SU-DHL-6 (cell line): ENCODE data around the gene MAST2.

Experiments
- H2AFZ ChIP-seq: fragments of 200-600 bp; sonication (generic); 2 replicates; pipeline ENCODE4 v1.6.1; 2014; ENCODE audit warnings: low read depth, mild to moderate bottlenecking, moderate library complexity, mixed read lengths, antibody characterized with exemption, low read length; ENCODE audit not compliant: severe bottlenecking
- H3F3A ChIP-seq: fragments of 200-600 bp; shearing (Covaris generic); 2 replicates; pipeline ENCODE4 v1.6.0; 2016; ENCODE audit warnings: antibody characterized with exemption, mild to moderate bottlenecking; ENCODE audit not compliant: insufficient read depth
- H3K27ac ChIP-seq: fragments of 200-600 bp; sonication (generic); 2 replicates; pipeline ENCODE4 v1.5.1; 2016; ENCODE audit warnings: low read depth, mild to moderate bottlenecking, low read length, moderate library complexity, mixed read lengths
- H3K27me3 ChIP-seq: fragments of 200-600 bp; sonication (generic), shearing (Covaris generic); 2 replicates; pipeline ENCODE4 v1.6.0; 2014; ENCODE audit warnings: mild to moderate bottlenecking, low read length
- H3K36me3 ChIP-seq: fragments of 200-600 bp; sonication (generic); 2 replicates; pipeline ENCODE4 v1.6.1; 2014; ENCODE audit warnings: mild to moderate bottlenecking, low read length, mixed read lengths
- H3K4me2 ChIP-seq: fragments of 300-600, 200-600 bp; shearing (Covaris generic), sonication (generic); 2 replicates; pipeline ENCODE4 v1.6.0; 2014; ENCODE audit warnings: low read length, low read depth, mild to moderate bottlenecking; ENCODE audit not compliant: poor library complexity, severe bottlenecking
- H3K4me3 ChIP-seq: fragments of 200-600 bp; sonication (generic); 2 replicates; pipeline ENCODE4 v1.5.1; 2014; ENCODE audit warnings: antibody characterized with exemption, low read length, mild to moderate bottlenecking, mixed read lengths; ENCODE audit not compliant: insufficient read depth, poor library complexity, severe bottlenecking
- H3K79me2 ChIP-seq: fragments of 200-600 bp; sonication (generic); 2 replicates; pipeline ENCODE4 v1.6.1; 2014; ENCODE audit warnings: mild to moderate bottlenecking, low read length, moderate library complexity; ENCODE audit not compliant: insufficient read depth
- H3K9ac ChIP-seq: fragments of 200-600 bp; sonication (generic); 2 replicates; pipeline ENCODE4 v1.7.0; 2014; ENCODE audit warnings: mild to moderate bottlenecking, low read length
- H3K9me2 ChIP-seq: fragments of 200-600 bp; sonication (generic); replicated peaks from 2 replicates; pipeline ENCODE4 v1.6.1; 2014; ENCODE audit warnings: low read length; ENCODE audit not compliant: insufficient read depth
- H3K9me3 ChIP-seq: fragments of 200-600 bp; sonication (generic); 2 replicates; pipeline ENCODE4 v1.6.1; 2014; ENCODE audit warnings: low read length, mixed read lengths; ENCODE audit not compliant: insufficient read depth
- H4K20me1 ChIP-seq: fragments of 200-600 bp; sonication (generic); 2 replicates; pipeline ENCODE4 v1.6.1; 2014; ENCODE audit warnings: low read depth, mild to moderate bottlenecking, antibody characterized with exemption, low read length, moderate library complexity, mixed read lengths
- EZH2phosphoT487 ChIP-seq: fragments of 200-600 bp; sonication (generic), shearing (Covaris generic); conservative IDR thresholded peaks from 2 replicates; pipeline ENCODE4 v1.6.1; 2018; ENCODE audit warnings: mild to moderate bottlenecking, antibody characterized with exemption, low read length, moderate library complexity, mixed read lengths
- TF ChIP-seq, protein P1 (sequence below): fragments of 200-600 bp; sonication (generic); IDR thresholded peaks from one replicate; pipeline ENCODE4 v1.5.1; 2017; ENCODE audit warnings: antibody characterized with exemption, mild to moderate bottlenecking, low read length, moderate library complexity; ENCODE audit not compliant: insufficient read depth, poor library complexity, severe bottlenecking

Gene MAST2

DNA sequence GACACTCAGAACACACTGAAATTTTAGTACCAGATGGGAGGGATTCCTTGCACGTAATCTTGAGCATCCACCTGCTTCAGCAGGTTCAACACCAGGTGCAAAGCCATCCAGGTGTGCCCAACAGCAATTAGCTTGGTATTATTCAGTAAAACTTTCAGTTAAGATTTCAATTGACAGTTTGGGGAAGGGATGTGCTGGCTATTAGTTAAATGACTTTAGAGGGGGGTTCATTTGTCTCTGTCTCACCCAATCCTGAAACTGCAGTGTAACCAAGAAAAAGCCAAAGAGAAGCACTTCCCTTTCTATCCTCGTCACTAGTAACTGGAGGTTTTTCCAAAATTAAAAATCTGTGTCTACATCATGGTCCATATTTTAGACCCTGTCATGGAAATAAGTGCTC lies 238.1 kb downstream of the MAST2 start:
- H3K9me2 ChIP-seq, result no peaks in the 10 kb centered on the region
- H3F3A ChIP-seq, result peaks cover 51% of the 10 kb centered on the region
- H4K20me1 ChIP-seq, result no peaks in the 10 kb centered on the region
- 0 out of 2 replicates have a peak overlapping the region, but pooled peaks have one; percentile 3 for H3K9ac ChIP-seq
- H3K79me2 ChIP-seq, result no peaks in the 10 kb centered on the region
- H3K36me3 ChIP-seq, result no peaks in the 10 kb centered on the region
- H2AFZ ChIP-seq, result no peak overlapping the region
- H3K9me3 ChIP-seq, result no peaks in the 10 kb centered on the region
- H3K4me2 ChIP-seq, result peak overlapping the region; percentile 58
- no peaks in the 10 kb centered on the region for H3K27me3 ChIP-seq
- H3K4me3 ChIP-seq, result no peak overlapping the region
- H3K27ac ChIP-seq, result peak overlapping the region; percentile 83
- TF ChIP-seq, protein P1, sequence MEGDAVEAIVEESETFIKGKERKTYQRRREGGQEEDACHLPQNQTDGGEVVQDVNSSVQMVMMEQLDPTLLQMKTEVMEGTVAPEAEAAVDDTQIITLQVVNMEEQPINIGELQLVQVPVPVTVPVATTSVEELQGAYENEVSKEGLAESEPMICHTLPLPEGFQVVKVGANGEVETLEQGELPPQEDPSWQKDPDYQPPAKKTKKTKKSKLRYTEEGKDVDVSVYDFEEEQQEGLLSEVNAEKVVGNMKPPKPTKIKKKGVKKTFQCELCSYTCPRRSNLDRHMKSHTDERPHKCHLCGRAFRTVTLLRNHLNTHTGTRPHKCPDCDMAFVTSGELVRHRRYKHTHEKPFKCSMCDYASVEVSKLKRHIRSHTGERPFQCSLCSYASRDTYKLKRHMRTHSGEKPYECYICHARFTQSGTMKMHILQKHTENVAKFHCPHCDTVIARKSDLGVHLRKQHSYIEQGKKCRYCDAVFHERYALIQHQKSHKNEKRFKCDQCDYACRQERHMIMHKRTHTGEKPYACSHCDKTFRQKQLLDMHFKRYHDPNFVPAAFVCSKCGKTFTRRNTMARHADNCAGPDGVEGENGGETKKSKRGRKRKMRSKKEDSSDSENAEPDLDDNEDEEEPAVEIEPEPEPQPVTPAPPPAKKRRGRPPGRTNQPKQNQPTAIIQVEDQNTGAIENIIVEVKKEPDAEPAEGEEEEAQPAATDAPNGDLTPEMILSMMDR, result no peak
- TF ChIP-seq EZH2phosphoT487, result no peak

DNA sequence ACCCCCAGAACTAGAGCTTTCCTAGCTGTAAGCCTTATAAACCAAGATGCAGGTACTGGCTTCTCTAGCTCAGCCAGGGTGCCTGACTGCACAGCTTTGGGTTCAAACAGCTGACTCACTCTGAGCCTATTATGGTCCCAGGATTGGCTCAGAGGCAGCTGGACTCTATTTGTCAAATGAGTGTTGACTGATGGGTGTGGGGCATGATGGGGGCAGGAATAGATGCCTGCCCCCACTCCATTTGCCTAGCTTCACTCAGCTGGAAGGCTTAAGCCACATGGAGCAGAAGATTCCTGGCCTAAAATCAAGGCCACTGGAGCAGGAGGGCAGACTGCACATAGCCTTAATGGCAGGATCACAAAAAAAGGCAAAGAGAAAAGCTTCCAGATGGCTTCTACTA lies 238.6 kb downstream of the MAST2 start:
- Histone ChIP-seq H3K36me3 (no peaks in the 10 kb centered on the region), H3K9me3 (no peaks in the 10 kb centered on the region), H2AFZ (no peak overlapping the region), H3K4me3 (no peak overlapping the region), H3K27ac (peak overlapping the region; percentile 83), H3K9me2 (no peaks in the 10 kb centered on the region), H3K27me3 (no peaks in the 10 kb centered on the region), H4K20me1 (no peaks in the 10 kb centered on the region), H3K4me2 (peak overlapping the region; percentile 58), H3K79me2 (no peaks in the 10 kb centered on the region), H3K9ac (peak overlapping the region; percentile 3), H3F3A (peaks cover 51% of the 10 kb centered on the region)
- TF ChIP-seq, protein P1, result no peak
- TF ChIP-seq EZH2phosphoT487, result no peak

DNA sequence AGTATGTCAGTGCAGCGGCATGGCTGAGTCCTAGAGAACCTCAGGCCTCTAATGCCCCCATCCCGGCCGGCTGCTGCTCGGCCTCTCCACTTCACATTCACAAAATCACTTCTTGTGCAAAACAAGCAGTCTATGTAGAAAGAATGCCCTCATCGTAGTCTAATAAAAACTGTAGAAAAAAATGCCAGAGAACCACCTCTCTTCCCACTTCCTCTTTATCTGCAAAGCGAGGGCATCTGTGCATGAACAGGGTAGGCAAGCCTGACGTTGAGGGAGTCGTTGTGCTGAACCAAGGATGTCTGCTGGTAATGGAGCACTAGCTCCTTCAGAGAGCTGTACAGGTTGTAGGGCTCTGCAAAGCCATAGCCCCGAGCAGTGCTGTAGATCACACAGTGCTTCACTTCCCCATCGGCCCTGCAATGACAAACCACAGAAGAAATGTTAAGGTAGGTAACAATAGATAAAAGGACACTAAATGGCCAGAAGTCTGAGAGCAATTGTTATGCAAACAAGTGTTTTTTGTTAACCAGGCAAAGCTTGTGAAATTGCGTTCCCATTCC lies 240.1 kb downstream of the MAST2 start:
- no peaks in the 10 kb centered on the region for H4K20me1 ChIP-seq
- H3K79me2 ChIP-seq, result no peaks in the 10 kb centered on the region
- peak overlapping the region; percentile 58 for H3K4me2 ChIP-seq
- TF ChIP-seq, protein P1, result no peak
- TF ChIP-seq EZH2phosphoT487, result no peak
- H3K4me3 ChIP-seq, result no peak overlapping the region
- H3K27ac ChIP-seq, result peak overlapping the region; percentile 83
- H3K9me2 ChIP-seq, result no peaks in the 10 kb centered on the region
- no peak overlapping the region for H2AFZ ChIP-seq
- H3F3A ChIP-seq, result peaks cover 51% of the 10 kb centered on the region
- H3K36me3 ChIP-seq, result no peaks in the 10 kb centered on the region
- no peaks in the 10 kb centered on the region for H3K27me3 ChIP-seq
- H3K9ac ChIP-seq, result peak overlapping the region; percentile 17; the same call in 1 of the 2 replicates
- no peaks in the 10 kb centered on the region for H3K9me3 ChIP-seq
